Measurements from ENCODE around the gene SMIM1.

SMIM1 gene

DNA sequence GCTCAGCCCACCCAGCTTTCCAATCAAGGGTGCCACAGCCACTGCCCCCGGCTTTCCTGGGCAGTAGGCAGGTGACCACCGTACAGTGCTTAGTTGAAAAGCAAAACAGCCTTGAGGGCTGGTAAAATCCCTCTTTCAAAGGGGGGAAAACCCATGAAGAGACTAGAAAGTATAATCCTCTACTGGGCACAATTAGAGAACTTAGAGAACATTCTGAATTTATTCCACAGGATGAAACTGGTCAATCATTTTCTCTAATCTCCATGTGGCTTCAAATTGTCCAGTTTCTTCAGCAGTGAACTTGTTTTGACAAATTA lies 39.0 kb downstream of the SMIM1 start:
- DNase-seq (ENCODE audit: extremely low read depth, low read depth), result no peak
- no peak for TF ChIP-seq CTCF (IDR thresholded peaks at IDR 0.05; ENCODE audit: low read depth, low read length, missing control alignments)
- H3K4me3 ChIP-seq (replicated peaks; ENCODE audit: low read depth, low read length), result no peak overlapping the region

- no peak for DNase-seq (ENCODE audit: extremely low read depth, low read depth)
- no peak overlapping the region for H3K4me3 ChIP-seq (replicated peaks; ENCODE audit: low read depth, low read length)
- no peak for TF ChIP-seq CTCF (IDR thresholded peaks at IDR 0.05; ENCODE audit: low read depth, low read length, missing control alignments)
These were observed 41.5 kb downstream of the SMIM1 start for GRCh38 chr1:3814065-3814464.

DNA sequence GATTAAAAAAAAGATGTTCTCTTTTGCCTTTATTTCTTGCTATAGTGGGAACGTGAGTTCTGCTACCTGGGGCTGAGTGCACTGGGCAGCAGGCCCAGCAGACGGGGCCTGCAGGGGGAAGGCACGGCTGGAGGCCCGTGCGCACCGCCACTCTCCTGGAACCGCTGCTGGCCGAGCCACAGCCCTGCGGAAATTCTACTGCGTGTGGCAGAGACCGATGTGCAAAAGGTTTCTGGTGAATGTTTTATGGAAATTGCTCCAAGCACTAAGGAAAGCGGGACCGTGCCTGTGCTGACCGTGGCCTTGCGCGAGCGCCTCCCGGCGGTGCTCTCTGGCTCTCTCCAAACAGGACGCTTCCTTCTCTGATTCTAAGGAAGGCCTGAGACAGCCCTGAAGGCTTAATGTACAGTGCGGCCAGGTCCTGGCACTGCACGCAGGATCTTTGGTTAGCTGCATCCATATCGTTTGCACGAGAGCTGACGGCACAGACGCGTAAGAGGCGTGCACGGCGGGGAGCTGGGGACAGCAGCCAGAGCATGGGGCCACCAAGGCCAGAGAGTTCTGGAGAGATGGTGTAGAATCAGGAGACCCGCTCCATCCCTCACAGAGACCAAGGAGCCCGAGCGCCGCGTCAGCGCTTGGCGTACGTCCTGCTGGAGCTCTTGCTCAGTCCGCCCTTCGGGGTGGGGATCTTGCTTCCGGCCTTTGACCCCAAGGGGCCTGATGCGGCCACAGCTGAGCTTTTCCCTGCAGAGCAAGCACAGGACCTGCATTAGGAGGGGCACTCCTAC lies 42.4 kb downstream of the SMIM1 start:
- TF ChIP-seq CTCF (IDR thresholded peaks at IDR 0.05; ENCODE audit: low read depth, low read length, missing control alignments), result no peak
- no peak overlapping the region for H3K4me3 ChIP-seq (replicated peaks; ENCODE audit: low read depth, low read length)
- DNase-seq (ENCODE audit: extremely low read depth, low read depth), result no peak

DNA sequence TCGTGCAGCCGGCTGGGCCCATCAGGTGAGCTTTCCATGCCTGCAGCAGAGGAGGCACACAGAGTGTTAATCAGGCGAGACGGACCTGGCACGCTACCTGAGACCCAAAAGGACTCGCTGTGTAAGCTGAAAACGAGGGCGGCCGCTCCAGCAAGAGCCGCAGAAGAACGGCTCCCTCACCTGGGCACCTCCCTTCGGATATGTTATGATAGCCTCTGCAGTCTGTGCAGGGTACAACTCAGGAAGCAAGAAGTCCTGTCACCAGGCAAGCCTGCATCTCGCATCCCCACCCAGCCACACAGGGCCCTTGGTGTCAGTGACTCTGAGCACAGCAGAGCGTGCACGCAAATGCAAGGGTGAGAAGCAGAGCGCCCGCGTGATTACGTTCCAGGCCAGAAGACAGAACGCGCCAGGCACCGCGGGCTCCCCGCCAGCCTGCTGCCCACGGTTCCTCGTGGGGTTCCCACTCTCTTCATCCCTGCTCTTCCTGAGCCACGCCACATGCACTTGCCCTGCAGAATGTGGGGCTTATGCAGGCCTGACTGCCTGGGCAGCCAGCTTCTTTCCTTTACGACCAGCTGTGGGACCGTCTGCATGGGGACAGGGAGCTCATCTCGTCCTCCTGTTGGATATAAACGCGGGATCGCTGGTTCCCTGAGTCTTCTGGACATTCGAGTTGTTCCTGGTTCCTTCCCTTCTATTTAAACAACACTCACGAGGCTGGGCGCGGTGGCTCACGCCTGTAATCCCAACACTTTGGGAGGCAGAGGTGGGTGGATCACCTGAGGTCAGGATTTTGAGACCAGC lies 44.0 kb downstream of the SMIM1 start:
- DNase-seq (ENCODE audit: extremely low read depth, low read depth), result no peak
- no peak overlapping the region for H3K4me3 ChIP-seq (replicated peaks; ENCODE audit: low read depth, low read length)
- TF ChIP-seq CTCF (IDR thresholded peaks at IDR 0.05; ENCODE audit: low read depth, low read length, missing control alignments), result no peak

DNA sequence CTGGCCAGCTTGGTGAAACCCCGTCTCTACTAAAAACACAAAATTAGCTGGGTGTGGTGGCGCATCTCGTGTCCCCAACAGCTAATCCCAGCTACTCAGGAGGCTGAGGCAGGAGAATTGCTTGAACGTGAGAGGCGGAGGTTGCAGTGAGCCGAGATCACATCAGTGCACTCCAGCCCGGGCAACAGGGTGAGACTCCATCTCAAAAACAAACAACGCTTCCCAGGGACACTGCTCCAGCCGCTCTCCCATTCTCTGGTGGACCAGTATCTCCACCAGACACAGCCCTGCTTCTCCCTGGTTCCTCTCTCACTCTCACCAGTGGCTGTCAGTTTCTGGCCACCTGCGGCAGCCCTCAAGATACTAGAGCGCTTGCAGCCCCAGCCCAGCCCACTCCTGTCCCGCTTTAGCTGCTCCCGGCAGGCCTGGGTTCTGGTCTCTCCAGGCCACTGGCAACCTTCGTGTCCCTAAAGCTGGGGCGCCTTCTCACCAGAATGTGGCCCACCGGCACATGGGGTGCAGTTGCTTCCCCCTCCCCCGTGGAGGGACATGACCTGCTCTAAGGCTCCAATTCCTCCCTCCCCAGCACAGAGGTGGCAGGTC lies 44.7 kb downstream of the SMIM1 start:
- H3K4me3 ChIP-seq (replicated peaks; ENCODE audit: low read depth, low read length), result no peak overlapping the region
- no peak for DNase-seq (ENCODE audit: extremely low read depth, low read depth)
- no peak for TF ChIP-seq CTCF (IDR thresholded peaks at IDR 0.05; ENCODE audit: low read depth, low read length, missing control alignments)

GRCh38 chr1:3817821-3818597 lies 45.5 kb downstream of the SMIM1 start:
- H3K4me3 ChIP-seq (replicated peaks; ENCODE audit: low read depth, low read length), result no peak overlapping the region
- TF ChIP-seq CTCF (IDR thresholded peaks at IDR 0.05; ENCODE audit: low read depth, low read length, missing control alignments), result no peak
- DNase-seq (ENCODE audit: extremely low read depth, low read depth), result no peak

All from HFF-Myc (cell line).